GM12878 (cell line): Measurements from ENCODE around the gene LTB4R. TPM values are rescaled to one million over a fixed set of nuclear protein-coding genes. Genes with fewer than 3 reads are reported as not detected.

Experiments
- ATAC-seq: fragments of 200-7000 bp; cut with Tn5 transposase; 3 replicates; pipeline ENCODE4 v1.9.1; 2020; ENCODE audit warnings: mild to moderate bottlenecking, moderate library complexity
- BruUV-seq: library from RNA; stranded (reverse); fragments of 400-500 nt; replicated peaks from 2 replicates; lab custom pipeline; 2021; lab: Mats Ljungman, UMichigan
- CTCF ChIA-PET: fragments of 300-600 bp; sonication (Branson Sonifier 250); formaldehyde crosslinking; extraction: SDS; loops from one replicate; lab custom pipeline; 2021; ENCODE audit warnings: inconsistent platforms; lab: Yijun Ruan, JAX
- POLR2A ChIA-PET: fragments of 350-600 bp; formaldehyde crosslinking; extraction: SDS; loops from one replicate; lab custom pipeline; 2021; ENCODE audit warnings: inconsistent platforms; lab: Charles Lee
- RAD21 ChIA-PET: fragments of 300-600 bp; sonication (Branson Sonifier 250); formaldehyde crosslinking; loops from one replicate; lab custom pipeline; 2023; ENCODE audit warnings: antibody characterized with exemption; ENCODE audit not compliant: unreplicated experiment; lab: Charles Lee
- SMC1A ChIA-PET: fragments of 300-600 bp; sonication (Branson Sonifier 250); formaldehyde crosslinking; loops from one replicate; lab custom pipeline; 2023; ENCODE audit not compliant: unreplicated experiment, uncharacterized antibody; lab: Charles Lee
- DNase-seq: peaks from one replicate; pipeline ENCODE4 v3.0.0-alpha.2; 2011; ENCODE audit warnings: low read depth, low spot score
- FAIRE-seq: peaks from 3 replicates; lab custom pipeline; 2011; peaks lifted over from hg19 to GRCh38; lab: Jason Lieb, UNC
- H2AFZ ChIP-seq: 2 replicates; pipeline ENCODE4 v1.6.0; 2011; ENCODE audit warnings: low read depth, low read length, control low read depth; ENCODE audit not compliant: control insufficient read depth
- H3K27ac ChIP-seq: 2 replicates; pipeline ENCODE4 v1.5.1; 2011; ENCODE audit warnings: control low read depth; ENCODE audit not compliant: control insufficient read depth, insufficient read depth
- H3K27me3 ChIP-seq, 2 experiments: replicated peaks in 1 of 2; 2 replicates each; pipeline versions ENCODE4 v1.6.0 to v1.6.1; 2011; ENCODE audit warnings: low read length in 1 of 2; ENCODE audit not compliant: control insufficient read depth in 2 of 2, insufficient read depth in 2 of 2
- H3K36me3 ChIP-seq, 2 experiments: 2 replicates each; pipeline ENCODE4 v1.5.1; 2011; ENCODE audit warnings: low read length in 1 of 2; ENCODE audit not compliant: control insufficient read depth in 2 of 2, insufficient read depth in 2 of 2
- H3K4me1 ChIP-seq: 2 replicates; pipeline ENCODE4 v1.6.1; 2011; ENCODE audit warnings: mild to moderate bottlenecking, low read length, moderate library complexity, mixed read lengths; ENCODE audit not compliant: control insufficient read depth, insufficient read depth
- H3K4me2 ChIP-seq: 2 replicates; pipeline ENCODE4 v1.6.0; 2011; ENCODE audit warnings: control low read depth; ENCODE audit not compliant: control insufficient read depth, insufficient read depth
- H3K4me3 ChIP-seq: fragments of 200-600 bp; sonication (generic); 2 replicates; pipeline ENCODE4 v1.5.1; 2016
- H3K79me2 ChIP-seq: 2 replicates; pipeline ENCODE4 v1.6.0; 2011; ENCODE audit warnings: low read length; ENCODE audit not compliant: control insufficient read depth, insufficient read depth
- H3K9ac ChIP-seq: 2 replicates; pipeline ENCODE4 v1.8.0; 2011; ENCODE audit warnings: low read length, control low read depth, mixed read lengths; ENCODE audit not compliant: control insufficient read depth, insufficient read depth
- H3K9me3 ChIP-seq: replicated peaks from 3 replicates; pipeline ENCODE4 v1.5.1; 2011; ENCODE audit warnings: mild to moderate bottlenecking, low read length; ENCODE audit not compliant: control insufficient read depth, insufficient read depth
- H4K20me1 ChIP-seq: 2 replicates; pipeline ENCODE4 v1.6.0; 2011; ENCODE audit not compliant: control insufficient read depth, insufficient read depth
- NFXL1 ChIP-seq: fragments of 450-650 bp; IDR thresholded peaks from 2 replicates; pipeline ENCODE4 v1.6.1; 2017; ENCODE audit warnings: antibody characterized with exemption, mild to moderate bottlenecking, borderline replicate concordance
- USF1 ChIP-seq: IDR thresholded peaks from 2 replicates; pipeline ENCODE4 v1.6.1; 2011; ENCODE audit warnings: borderline replicate concordance, low read depth, mild to moderate bottlenecking, moderate library complexity, mixed read lengths, low read length; ENCODE audit not compliant: insufficient read depth; ENCODE audit errors: extremely low read length
- ZBTB33 ChIP-seq: fragments of 450-650 bp; IDR thresholded peaks from 2 replicates; pipeline ENCODE4 v1.6.1; 2017; ENCODE audit warnings: mild to moderate bottlenecking
- WGBS: methylation state at CpG from one replicate; pipeline ENCODE4 v1.1.6; 2016; ENCODE audit warnings: low lambda C conversion rate; ENCODE audit not compliant: insufficient replicate concordance, insufficient coverage; ENCODE audit errors: missing lambda C conversion rate; 5-methylcytosine and 5-hydroxymethylcytosine counted together
- in situ Hi-C: fragments of 300-500 bp; cut with MboI; formaldehyde crosslinking; loops from 9 replicates; pipeline ENCODE4 v1.14.3; 2018; ENCODE audit warnings: mixed read lengths
- intact Hi-C: fragments of 100-400 bp; cut with micrococcal nuclease; formaldehyde crosslinking; loops from one replicate; pipeline ENCODE4 v1.14.2; 2022; ENCODE audit not compliant: unreplicated experiment
- polyA plus RNA-seq, 11 experiments: library from polyadenylated mRNA; depleted of rRNA in 4 of 11; unstranded in 6 of 11; stranded (reverse) in 5 of 11; fragments of >200 nt; fragmentation: Nextera tagmentation in 4 of 11; fragmentation: Illumina TruSeq in 1 of 11; extraction: Ambion mirVana in 4 of 11; extraction: Trizol in 1 of 11; gene quantifications; 1 replicate in 1 of 11; 2 replicates in 10 of 11; pipeline versions ENCODE4 v1.2.1 to v1.2.3, GENCODE V29; 2011 to 2016; ENCODE audit warnings: inconsistent platforms in 2 of 11, missing spikeins in 2 of 11, low read depth in 1 of 11
- total RNA-seq, 4 experiments: library from RNA; depleted of rRNA in 3 of 4; stranded (reverse); fragments of >200 nt in 3 of 4; fragmentation: Illumina TruSeq in 1 of 4; extraction: Trizol in 1 of 4; gene quantifications; 2 replicates each; pipeline versions ENCODE4 v1.2.1 to v1.2.3, GENCODE V29; 2013 to 2021

LTB4R gene
- total and polyA plus RNA-seq, 10 of the 15 experiments (the other 5 are each of a cell fraction or from before 2014, with no cell fraction given), result 1.2 to 14.0 (median 4.0) TPM

GRCh38 chr14:24329736-24330135 is 18.4 kb downstream of the LTB4R start (continued):
- peak; percentile 14 for TF ChIP-seq USF1

GRCh38 chr14:24330973-24331674 is 19.8 kb downstream of the LTB4R start:
- H3K27me3 ChIP-seq, result peaks cover 2 to 12% of the 10 kb centered on the region in 2 experiments; a peak in 3 of 4 replicates
- no peaks in the 10 kb centered on the region for H3K9me3 ChIP-seq
- CTCF ChIA-PET, result interaction anchor here (0.6 to 16.6 kb wide), 8 partner anchors 23 to 625 kb away, joined by 3 to 452 read pairs (median 36); partner anchors contain the start of genes CBLN3, CIDEB, KHNYN and LTB4R2
- H3K4me3 ChIP-seq, result no peak overlapping the region
- SMC1A ChIA-PET, result interaction anchor here (3.6 to 4.9 kb wide), 2 partner anchors 100 to 104 kb away, joined by 53 to 77 read pairs; partner anchors contain the start of genes CBLN3 and KHNYN
- H3K79me2 ChIP-seq, result no peaks in the 10 kb centered on the region
- TF ChIP-seq NFXL1, result peak; percentile 78; the same call in 1 of the 2 replicates
- no peak for TF ChIP-seq ZBTB33
- no peak overlapping the region for H2AFZ ChIP-seq
- H3K4me2 ChIP-seq, result no peak overlapping the region
- POLR2A ChIA-PET, result no interaction called here
- H3K36me3 ChIP-seq, result no peaks in the 10 kb centered on the region; a peak in 1 of 4 replicates
- RAD21 ChIA-PET, result interaction anchor here (0.7 to 5.0 kb wide), 5 partner anchors 20 to 106 kb away, joined by 3 to 141 read pairs (median 11); partner anchors contain the start of genes CBLN3, CIDEB, KHNYN and LTB4R
- H4K20me1 ChIP-seq, result no peaks in the 10 kb centered on the region
- H3K9ac ChIP-seq, result no peak overlapping the region
- ATAC-seq, result no peak
- BruUV-seq, result no TSS peak
- in situ Hi-C loops, result loop anchor here (5.0 kb wide), 1 partner anchor 101 kb away; no protein-coding TSS in a partner anchor
- H3K27ac ChIP-seq, result no peak overlapping the region
- intact Hi-C loops, result loop anchor here (5.0 kb wide), 1 partner anchor 36 kb away; the partner anchor contains the start of gene NFATC4
- no peak for DNase-seq
- no peak for FAIRE-seq
- 66% methylated on average over 10 of the region's 10 CpGs for WGBS
- peaks cover 18% of the 10 kb centered on the region for H3K4me1 ChIP-seq
